CD4-positive, alpha-beta T cell treated with Interferon alpha-2 for 1 hour (primary cell): ENCODE results near the gene KRTAP5-5.
A peak's percentile ranks its signal among the peaks of the same experiment; 100 is the strongest.
"Not testable (repeated sequence)": the region's sequence is repeated elsewhere in the genome, so short reads cannot be mapped to it uniquely, and the experiment has no call there.

Source experiments
- DNase-seq, 2 donors: peaks; one replicate each; pipeline ENCODE4 v3.0.0-alpha.2; 2020 to 2022

The KRTAP5-5 gene

GRCh38 chr11:1607901-1608300 lies 21.7 kb upstream of the KRTAP5-5 start:
- not testable (repeated sequence) for DNase-seq

- DNase-seq: no peak
Observed at GRCh38 chr11:1608363-1608762, 21.2 kb upstream of the KRTAP5-5 start, which contains the start of gene KRTAP5-3. KRTAP5-3 (minus strand) TSS chr11:1608463; CDS start chr11:1608385, 78 bp downstream.

- DNase-seq: no peak
Observed at GRCh38 chr11:1618231-1618630, 11.3 kb upstream of the KRTAP5-5 start.

- peak in 1 of 2 donors; percentile 51 for DNase-seq
Observed at GRCh38 chr11:1619449-1619848, 10.1 kb upstream of the KRTAP5-5 start.

GRCh38 chr11:1622086-1622485 lies 7.5 kb upstream of the KRTAP5-5 start, which contains the start of gene KRTAP5-4:
KRTAP5-4 (minus strand) TSS chr11:1622138; CDS start chr11:1622093, 45 bp downstream.
- no peak for DNase-seq

- DNase-seq: no peak
Observed at GRCh38 chr11:1623716-1624115, 5.9 kb upstream of the KRTAP5-5 start.

DNA sequence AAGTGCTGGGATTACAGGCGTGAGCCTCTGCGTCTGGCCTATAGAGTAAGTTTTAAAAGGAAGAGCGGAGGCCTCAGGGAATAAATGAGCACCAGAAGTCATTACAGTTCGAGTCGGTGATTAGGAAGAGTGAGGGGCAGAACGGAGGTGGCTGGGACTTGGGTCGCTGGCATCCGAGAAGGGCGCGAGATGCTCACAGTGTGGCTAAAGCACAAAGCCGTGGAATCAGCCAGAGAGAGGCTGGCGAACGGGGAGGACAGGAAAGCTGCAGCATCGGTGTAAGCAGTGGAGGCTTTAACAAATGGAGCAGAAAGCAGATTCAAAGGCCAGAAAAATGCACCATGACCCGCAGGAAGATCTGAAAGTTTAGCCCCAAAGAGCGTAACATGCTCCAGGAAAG lies 5.0 kb upstream of the KRTAP5-5 start:
- no peak for DNase-seq

- DNase-seq: no peak
Observed at GRCh38 chr11:1625541-1625940, 4.0 kb upstream of the KRTAP5-5 start.

- DNase-seq: peak; percentile 41 to 70
Observed at GRCh38 chr11:1628506-1629325, 859 bp upstream of the KRTAP5-5 start.

DNA sequence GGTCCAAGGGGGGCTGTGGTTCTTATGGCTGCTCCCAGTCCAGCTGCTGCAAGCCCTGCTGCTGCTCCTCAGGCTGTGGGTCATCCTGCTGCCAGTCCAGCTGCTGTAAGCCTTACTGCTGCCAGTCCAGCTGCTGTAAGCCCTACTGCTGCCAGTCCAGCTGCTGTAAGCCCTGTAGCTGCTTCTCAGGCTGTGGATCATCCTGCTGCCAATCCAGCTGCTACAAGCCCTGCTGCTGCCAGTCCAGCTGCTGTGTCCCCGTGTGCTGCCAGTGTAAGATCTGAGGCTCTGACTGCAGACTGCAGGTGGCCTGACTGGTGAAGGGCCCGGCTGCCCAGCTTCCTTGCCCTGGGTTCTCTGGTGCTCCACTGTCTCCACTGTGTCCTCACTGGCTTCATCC lies 696 bp downstream of the KRTAP5-5 start:
- DNase-seq: no peak

DNA sequence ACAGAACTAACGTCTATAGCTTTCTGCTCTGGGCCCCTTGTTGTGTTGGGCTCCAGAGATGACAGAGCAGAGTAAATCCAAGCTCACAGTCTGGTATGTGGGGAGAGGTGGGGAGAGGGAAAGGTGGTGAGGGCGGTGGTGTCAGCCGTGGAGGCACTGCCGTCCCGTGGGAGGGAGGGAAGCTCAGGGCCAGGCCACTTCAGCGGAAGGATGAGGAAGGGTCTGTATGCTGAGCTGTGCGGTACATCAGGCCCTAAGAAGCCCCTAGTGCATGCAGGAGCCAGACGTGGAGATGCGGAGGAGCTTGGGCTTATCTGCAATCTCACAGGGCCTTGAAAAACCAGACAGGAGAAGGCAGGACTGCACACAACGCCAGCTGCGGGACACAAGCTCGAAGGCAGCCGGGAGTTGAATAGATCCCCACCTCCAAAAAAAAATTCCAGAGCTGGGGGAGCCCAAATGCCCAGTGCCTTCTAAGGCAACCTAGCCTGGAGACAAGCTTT lies 1.5 kb downstream of the KRTAP5-5 start:
- DNase-seq: no peak

DNA sequence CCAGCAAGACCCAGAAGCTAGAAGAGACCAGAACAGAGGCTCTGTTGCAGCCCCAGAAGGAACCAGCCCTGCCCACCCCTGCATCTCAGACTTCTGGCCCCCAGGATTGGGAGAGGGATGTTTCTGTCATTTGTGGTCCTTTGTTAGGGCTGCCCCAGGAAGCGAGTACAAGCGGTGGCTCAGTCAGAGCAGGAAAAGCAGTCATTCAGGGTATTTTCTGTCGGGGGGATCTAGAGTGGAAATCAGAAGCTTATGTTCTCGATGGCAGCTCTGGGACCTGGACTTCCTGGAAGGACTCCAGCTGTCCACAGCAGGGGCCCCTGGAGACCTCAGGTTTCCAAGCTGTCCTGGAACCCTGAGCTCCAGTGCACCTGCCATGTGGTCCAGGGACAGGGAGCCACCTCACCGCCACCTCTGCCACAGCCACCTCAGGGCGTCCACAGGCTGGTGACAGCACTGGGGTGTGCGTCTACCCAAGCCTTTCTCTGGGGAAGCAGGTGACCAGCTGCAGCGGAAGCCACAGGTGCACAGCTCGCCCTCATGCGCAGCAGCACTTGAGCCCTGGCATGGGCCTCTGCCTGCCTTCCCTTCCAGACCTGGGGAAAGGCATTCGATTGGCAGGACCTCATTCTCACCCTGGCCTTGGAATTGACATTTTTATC lies 2.6 kb downstream of the KRTAP5-5 start:
- DNase-seq: no peak

- DNase-seq: no peak
Observed at GRCh38 chr11:1633864-1634263, 4.3 kb downstream of the KRTAP5-5 start.

DNA sequence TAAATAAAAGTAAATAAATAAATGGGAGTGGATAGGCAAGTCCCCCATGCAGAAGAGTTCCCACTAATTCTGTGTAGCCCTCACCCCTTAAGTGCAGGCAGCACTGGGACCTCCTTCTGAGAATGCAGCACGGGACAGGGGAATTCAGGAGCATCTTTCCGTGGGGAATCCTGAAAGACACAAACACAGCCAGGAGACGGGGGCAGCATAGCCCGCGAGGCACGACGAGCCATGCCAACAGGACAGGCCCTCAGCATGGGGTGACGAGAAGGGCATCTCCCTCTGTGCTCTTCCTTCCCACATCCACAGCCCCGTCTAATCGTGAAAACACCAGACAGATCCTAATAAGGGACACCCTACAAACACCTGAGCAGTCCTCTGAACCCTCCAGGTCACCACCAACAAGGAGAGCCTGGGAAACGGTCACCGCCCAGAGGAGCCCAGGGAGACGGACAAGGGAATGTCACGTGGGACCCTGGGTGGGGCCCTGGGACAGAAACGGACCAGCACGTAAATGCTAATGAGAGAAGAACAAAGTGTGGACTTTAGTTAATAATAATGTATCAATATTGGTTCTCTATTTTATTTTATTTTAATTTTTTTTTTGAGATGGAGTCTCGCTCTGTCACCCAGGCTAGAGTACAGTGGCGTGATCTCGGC lies 6.8 kb downstream of the KRTAP5-5 start:
- no peak for DNase-seq

GRCh38 chr11:1637628-1638027 lies 8.1 kb downstream of the KRTAP5-5 start:
- no peak for DNase-seq

GRCh38 chr11:1638344-1638743 lies 8.8 kb downstream of the KRTAP5-5 start:
- no peak for DNase-seq

- no peak for DNase-seq
Observed at GRCh38 chr11:1639102-1639620, 9.6 kb downstream of the KRTAP5-5 start.

DNA sequence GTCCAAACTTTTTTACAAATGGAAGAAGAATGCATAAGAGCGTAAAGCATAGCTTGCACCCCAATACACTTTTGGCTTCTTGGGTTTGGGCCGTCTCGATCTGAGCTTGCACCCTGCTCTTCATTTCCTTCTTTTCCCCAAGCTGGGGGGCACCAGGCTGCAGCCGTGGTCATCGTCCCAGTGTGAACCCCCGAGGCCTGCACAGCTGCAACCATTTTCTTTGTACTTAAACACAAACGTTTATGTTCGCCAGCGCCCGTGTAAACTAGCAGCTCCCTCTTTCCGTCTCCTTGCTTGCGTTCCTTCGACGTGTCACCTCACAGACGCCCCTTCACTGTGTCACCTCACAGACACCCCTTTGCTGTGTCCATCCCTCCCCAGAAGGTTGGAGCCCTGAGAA lies 10.1 kb downstream of the KRTAP5-5 start:
- DNase-seq: no peak

GRCh38 chr11:1640076-1640946 lies 10.7 kb downstream of the KRTAP5-5 start:
- peak in 1 of 2 donors; percentile 24 for DNase-seq

DNA sequence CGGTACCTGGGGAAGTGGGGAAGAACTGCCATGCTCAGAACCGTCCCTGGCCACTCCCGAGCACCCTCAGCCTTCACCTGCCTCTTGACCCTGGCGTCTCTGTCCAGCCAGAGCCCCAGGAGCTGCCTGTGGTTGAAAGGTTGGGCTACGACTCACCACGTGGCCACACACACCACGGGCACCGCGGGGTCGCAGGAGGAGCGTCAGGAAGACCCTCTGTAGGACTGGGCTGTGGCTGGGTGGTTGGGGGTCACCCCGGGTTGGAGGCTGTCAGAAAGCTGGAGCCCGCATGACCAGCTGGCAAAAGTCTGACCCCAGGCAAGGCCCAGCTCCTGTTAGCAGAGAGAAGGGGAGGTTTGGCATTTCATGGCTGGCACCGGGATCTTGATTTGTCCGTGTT lies 11.5 kb downstream of the KRTAP5-5 start:
- no peak for DNase-seq

- DNase-seq: no peak
Observed at GRCh38 chr11:1642288-1643145, 12.9 kb downstream of the KRTAP5-5 start.
